Cardiac muscle cell (in vitro differentiated cells and primary cell): Measurements from ENCODE around the gene CTNNA2. TPM values are rescaled to one million over a fixed set of nuclear protein-coding genes. Genes with fewer than 3 reads are reported as not detected.

Experiments used
- DNase-seq, 2 donors: peaks; one replicate each; pipeline versions ENCODE4 v3.0.0 to v3.0.0-alpha.2; 2010 to 2017; ENCODE audit warnings: low read depth in 1 of 2, low spot score in 1 of 2
- H3K27ac ChIP-seq: fragments of 200-600 bp; sonication (generic); 2 replicates; pipeline ENCODE4 v1.5.1; 2016
- H3K27me3 ChIP-seq: fragments of 200-600 bp; sonication (generic); 2 replicates; pipeline ENCODE4 v1.6.0; 2016; ENCODE audit warnings: control low read depth
- H3K36me3 ChIP-seq: fragments of 200-600 bp; sonication (generic); 2 replicates; pipeline ENCODE4 v1.5.1; 2016; ENCODE audit warnings: control low read depth
- H3K4me1 ChIP-seq: fragments of 200-600 bp; sonication (generic); 2 replicates; pipeline ENCODE4 v1.8.1; 2017; ENCODE audit warnings: low read depth, mild to moderate bottlenecking, mixed run types
- H3K4me3 ChIP-seq: fragments of 200-600 bp; sonication (generic); 2 replicates; pipeline ENCODE4 v1.5.1; 2016; ENCODE audit warnings: mild to moderate bottlenecking
- H3K9me3 ChIP-seq: fragments of 200-600 bp; sonication (generic); 2 replicates; pipeline ENCODE4 v1.5.1; 2017; ENCODE audit warnings: low read depth, mild to moderate bottlenecking, control low read depth
- polyA plus RNA-seq: library from polyadenylated mRNA; unstranded; fragments of >200 nt; fragmentation: Nextera tagmentation; extraction: Ambion mirVana; gene quantifications from 2 replicates; pipeline ENCODE4 v1.2.1, GENCODE V29; 2016
- total RNA-seq: library from RNA; depleted of rRNA; stranded (reverse); fragments of >200 nt; gene quantifications from 2 replicates; pipeline ENCODE4 v1.2.3, GENCODE V29; 2016
- TF ChIP-seq, protein P1 (sequence below): IDR thresholded peaks from 2 replicates; pipeline ENCODE4 v1.5.1; 2012; ENCODE audit warnings: low read depth, mild to moderate bottlenecking, low read length

Gene CTNNA2
- total and polyA plus RNA-seq, 2 experiments from 2014 or later = 7.4 to 17.4 TPM

DNA sequence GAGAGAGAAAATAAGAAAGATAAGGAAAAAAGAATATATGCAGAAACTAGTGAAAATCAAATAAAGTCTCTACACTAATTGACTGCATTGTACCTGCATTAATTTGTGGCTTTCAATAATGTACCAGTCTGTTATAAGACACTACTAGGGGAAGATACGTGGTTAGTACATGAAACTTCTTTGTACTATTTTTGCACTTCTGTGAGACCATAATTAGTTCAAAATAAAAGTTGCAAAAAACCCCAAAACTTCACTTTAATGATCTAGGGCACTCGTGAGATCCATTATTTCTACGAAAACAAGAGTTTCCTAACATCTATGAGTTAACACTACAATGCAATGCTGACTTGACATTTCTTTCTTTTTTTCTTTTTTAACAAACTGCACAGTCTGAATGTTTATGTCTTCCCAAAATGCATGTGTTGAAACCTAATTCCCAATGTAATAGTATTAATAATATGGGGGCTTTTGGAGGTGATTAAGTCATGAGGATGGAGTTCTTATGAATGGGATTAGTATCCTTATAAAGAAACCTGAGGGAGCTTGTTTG, 954.5 kb downstream of the CTNNA2 start:
- Histone ChIP-seq H3K27ac (no peak overlapping the region), H3K9me3 (no peaks in the 10 kb centered on the region), H3K36me3 (no peaks in the 10 kb centered on the region), H3K4me3 (no peak overlapping the region), H3K27me3 (no peaks in the 10 kb centered on the region), H3K4me1 (no peaks in the 10 kb centered on the region)
- TF ChIP-seq, protein P1, sequence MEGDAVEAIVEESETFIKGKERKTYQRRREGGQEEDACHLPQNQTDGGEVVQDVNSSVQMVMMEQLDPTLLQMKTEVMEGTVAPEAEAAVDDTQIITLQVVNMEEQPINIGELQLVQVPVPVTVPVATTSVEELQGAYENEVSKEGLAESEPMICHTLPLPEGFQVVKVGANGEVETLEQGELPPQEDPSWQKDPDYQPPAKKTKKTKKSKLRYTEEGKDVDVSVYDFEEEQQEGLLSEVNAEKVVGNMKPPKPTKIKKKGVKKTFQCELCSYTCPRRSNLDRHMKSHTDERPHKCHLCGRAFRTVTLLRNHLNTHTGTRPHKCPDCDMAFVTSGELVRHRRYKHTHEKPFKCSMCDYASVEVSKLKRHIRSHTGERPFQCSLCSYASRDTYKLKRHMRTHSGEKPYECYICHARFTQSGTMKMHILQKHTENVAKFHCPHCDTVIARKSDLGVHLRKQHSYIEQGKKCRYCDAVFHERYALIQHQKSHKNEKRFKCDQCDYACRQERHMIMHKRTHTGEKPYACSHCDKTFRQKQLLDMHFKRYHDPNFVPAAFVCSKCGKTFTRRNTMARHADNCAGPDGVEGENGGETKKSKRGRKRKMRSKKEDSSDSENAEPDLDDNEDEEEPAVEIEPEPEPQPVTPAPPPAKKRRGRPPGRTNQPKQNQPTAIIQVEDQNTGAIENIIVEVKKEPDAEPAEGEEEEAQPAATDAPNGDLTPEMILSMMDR = no peak
- DNase-seq = no peak

DNA sequence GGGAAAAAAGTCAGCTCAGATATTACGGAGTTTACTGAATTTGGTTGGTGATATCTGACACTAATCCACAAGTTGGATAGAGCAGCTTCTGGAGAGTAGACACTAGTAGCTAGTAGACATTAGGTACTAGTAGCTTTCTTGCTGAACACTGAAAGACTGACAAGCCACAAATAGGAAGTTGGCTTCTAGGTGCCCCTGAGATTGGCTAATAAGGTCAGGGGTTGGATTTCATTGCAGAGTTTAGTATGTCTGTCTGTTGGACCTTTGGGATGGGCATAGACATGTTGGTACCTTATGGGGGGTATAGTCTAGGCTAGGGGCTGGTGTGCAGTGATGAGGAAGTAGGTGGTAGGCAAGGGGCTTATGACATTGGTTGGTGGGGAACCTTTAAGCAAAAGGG, 956.6 kb downstream of the CTNNA2 start:
- H3K4me3 ChIP-seq = no peak overlapping the region
- no peaks in the 10 kb centered on the region for H3K36me3 ChIP-seq
- no peak overlapping the region for H3K27ac ChIP-seq
- no peaks in the 10 kb centered on the region for H3K4me1 ChIP-seq
- TF ChIP-seq, protein P1 = no peak
- no peak for DNase-seq
- no peaks in the 10 kb centered on the region for H3K9me3 ChIP-seq
- H3K27me3 ChIP-seq = no peaks in the 10 kb centered on the region

DNA sequence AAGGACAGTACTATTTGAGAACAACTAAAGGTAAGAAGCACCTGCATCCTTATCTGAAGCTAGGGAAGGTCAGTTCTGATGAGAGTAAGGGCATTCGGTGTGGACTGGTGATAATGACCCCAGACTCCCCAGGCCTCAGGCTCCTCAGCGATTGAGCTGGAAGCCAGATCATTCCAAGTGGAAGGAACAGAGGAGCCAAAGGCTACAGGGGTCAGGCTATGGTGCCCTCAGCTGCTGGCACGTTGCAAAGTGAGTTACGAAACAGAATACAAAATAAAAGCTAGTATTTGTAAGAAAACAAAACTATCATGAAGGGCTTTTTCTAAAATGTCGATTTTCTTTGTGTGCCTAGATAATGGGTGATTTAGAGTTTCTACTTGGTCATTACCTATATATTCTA, 960.2 kb downstream of the CTNNA2 start:
- Histone ChIP-seq H3K9me3 (no peaks in the 10 kb centered on the region), H3K4me3 (no peak overlapping the region), H3K4me1 (peaks cover 12% of the 10 kb centered on the region), H3K36me3 (no peaks in the 10 kb centered on the region), H3K27me3 (no peaks in the 10 kb centered on the region), H3K27ac (no peak overlapping the region)
- TF ChIP-seq, protein P1 = no peak
- no peak for DNase-seq

DNA sequence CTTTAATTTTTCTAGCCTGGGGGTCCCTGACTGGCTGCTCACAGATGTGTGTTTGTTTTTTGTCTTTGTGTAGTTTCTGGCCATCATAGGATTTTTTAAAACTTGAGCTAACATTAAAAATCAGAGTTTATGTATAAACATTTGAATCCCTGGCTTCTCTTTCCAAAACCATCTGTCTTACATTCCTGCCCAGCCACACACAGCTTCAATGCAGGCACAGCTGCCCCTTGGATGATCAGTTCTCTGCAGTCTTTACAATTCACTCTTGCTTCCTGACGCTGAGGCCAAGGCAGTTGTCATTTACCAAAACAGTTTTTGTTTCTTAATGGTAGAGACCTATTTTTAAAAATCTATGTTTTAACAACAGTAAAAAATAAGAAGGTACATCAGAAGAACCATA, 960.9 kb downstream of the CTNNA2 start:
- no peaks in the 10 kb centered on the region for H3K27me3 ChIP-seq
- no peak overlapping the region for H3K27ac ChIP-seq
- TF ChIP-seq, protein P1 = no peak
- no peak overlapping the region for H3K4me3 ChIP-seq
- H3K4me1 ChIP-seq = peaks cover 12% of the 10 kb centered on the region
- DNase-seq = no peak
- H3K9me3 ChIP-seq = no peaks in the 10 kb centered on the region
- no peaks in the 10 kb centered on the region for H3K36me3 ChIP-seq

DNA sequence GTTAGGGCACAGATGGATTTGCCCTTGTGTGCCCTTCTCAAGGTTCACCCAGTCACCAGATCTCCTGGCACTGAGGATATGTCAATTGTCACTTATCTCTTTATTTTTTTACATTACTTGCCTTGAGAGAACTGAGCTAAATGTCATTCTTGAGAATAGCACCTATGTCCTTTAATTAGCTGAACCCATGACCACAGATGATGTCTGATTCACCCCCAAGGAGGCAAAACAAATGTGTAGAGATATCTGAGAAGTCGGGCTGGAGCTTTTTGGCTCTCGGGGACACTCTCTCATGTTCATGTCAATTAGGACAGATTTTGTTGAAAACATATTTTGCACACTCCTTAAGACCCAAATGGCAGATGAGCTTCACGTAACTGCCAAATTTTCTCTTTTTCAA, 963.1 kb downstream of the CTNNA2 start:
- H3K4me3 ChIP-seq = no peak overlapping the region
- TF ChIP-seq, protein P1 = no peak
- peak overlapping the region; percentile 32 for H3K27ac ChIP-seq
- no peak for DNase-seq
- H3K36me3 ChIP-seq = no peaks in the 10 kb centered on the region
- H3K27me3 ChIP-seq = no peaks in the 10 kb centered on the region
- H3K4me1 ChIP-seq = peaks cover 12% of the 10 kb centered on the region
- H3K9me3 ChIP-seq = no peaks in the 10 kb centered on the region
